HL-60 (cell line): ENCODE data around the gene SLC2A13.
A peak's percentile ranks its signal among the peaks of the same experiment; 100 is the strongest.
"Not testable (repeated sequence)": the region's sequence is repeated elsewhere in the genome, so short reads cannot be mapped to it uniquely, and the experiment has no call there.

Source experiments
- DNase-seq, 2 experiments: peaks; one replicate each; pipeline ENCODE4 v3.0.0-alpha.2; 2010 to 2020; ENCODE audit warnings: low read depth in 1 of 2, low spot score in 1 of 2
- H3K27ac ChIP-seq: fragments of 250-450 bp; sonication (Bioruptor Pico); replicated peaks from 2 replicates; pipeline ENCODE4 v1.5.1; 2020; ENCODE audit warnings: mild to moderate bottlenecking, moderate library complexity
- H3K27me3 ChIP-seq: fragments of 250-450 bp; sonication (Bioruptor Pico); 2 replicates; pipeline ENCODE4 v1.5.1; 2021; ENCODE audit warnings: mild to moderate bottlenecking, moderate library complexity; ENCODE audit not compliant: insufficient read depth, poor library complexity, severe bottlenecking
- H3K4me3 ChIP-seq: replicated peaks from 2 replicates; pipeline ENCODE4 v1.5.1; 2011; ENCODE audit warnings: mild to moderate bottlenecking, control low read depth, low read length; ENCODE audit not compliant: insufficient read depth
- GABPA ChIP-seq: IDR thresholded peaks from 2 replicates; pipeline ENCODE4 v1.6.1; 2012; ENCODE audit warnings: low read depth
- POLR2AphosphoS5 ChIP-seq: IDR thresholded peaks from 2 replicates; pipeline ENCODE4 v1.6.1; 2012; ENCODE audit warnings: low read depth
- SPI1 ChIP-seq: IDR thresholded peaks from 2 replicates; pipeline ENCODE4 v1.6.1; 2012; ENCODE audit warnings: low read depth, mild to moderate bottlenecking, borderline replicate concordance
- TF ChIP-seq, protein P1 (sequence below): IDR thresholded peaks from 2 replicates; pipeline ENCODE4 v1.6.1; 2012; ENCODE audit warnings: low read depth; ENCODE audit not compliant: insufficient replicate concordance
- TF ChIP-seq, protein P2 (sequence below): IDR thresholded peaks from one replicate; pipeline ENCODE4 v1.5.1; 2011; ENCODE audit warnings: low read length, control low read depth, inconsistent platforms; ENCODE audit not compliant: insufficient read depth

Gene SLC2A13

DNA sequence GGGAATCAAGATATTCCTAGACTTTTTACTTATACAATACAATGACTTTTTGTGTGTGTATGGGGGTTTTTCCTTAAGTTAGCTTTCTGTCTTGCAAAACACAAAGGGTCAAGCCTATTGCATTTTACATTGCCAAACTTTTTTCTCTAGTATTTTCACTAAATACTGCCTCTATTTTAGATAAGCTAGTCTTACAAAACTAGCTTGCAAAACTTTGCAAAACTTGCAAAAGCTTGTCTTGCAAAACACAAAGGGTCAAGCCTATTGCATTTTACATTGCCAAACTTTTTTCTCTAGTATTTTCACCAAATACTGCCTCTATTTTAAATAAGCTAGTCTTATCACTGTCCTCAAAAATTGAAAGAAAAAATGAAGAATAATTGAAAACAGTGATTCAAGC, 183.3 kb downstream of the SLC2A13 start:
- DNase-seq = peak; percentile 10 to 69
- H3K27ac ChIP-seq = peak overlapping the region; percentile 45
- H3K4me3 ChIP-seq, H3K27me3 ChIP-seq: not testable (repeated sequence)
- TF ChIP-seq, protein P1, sequence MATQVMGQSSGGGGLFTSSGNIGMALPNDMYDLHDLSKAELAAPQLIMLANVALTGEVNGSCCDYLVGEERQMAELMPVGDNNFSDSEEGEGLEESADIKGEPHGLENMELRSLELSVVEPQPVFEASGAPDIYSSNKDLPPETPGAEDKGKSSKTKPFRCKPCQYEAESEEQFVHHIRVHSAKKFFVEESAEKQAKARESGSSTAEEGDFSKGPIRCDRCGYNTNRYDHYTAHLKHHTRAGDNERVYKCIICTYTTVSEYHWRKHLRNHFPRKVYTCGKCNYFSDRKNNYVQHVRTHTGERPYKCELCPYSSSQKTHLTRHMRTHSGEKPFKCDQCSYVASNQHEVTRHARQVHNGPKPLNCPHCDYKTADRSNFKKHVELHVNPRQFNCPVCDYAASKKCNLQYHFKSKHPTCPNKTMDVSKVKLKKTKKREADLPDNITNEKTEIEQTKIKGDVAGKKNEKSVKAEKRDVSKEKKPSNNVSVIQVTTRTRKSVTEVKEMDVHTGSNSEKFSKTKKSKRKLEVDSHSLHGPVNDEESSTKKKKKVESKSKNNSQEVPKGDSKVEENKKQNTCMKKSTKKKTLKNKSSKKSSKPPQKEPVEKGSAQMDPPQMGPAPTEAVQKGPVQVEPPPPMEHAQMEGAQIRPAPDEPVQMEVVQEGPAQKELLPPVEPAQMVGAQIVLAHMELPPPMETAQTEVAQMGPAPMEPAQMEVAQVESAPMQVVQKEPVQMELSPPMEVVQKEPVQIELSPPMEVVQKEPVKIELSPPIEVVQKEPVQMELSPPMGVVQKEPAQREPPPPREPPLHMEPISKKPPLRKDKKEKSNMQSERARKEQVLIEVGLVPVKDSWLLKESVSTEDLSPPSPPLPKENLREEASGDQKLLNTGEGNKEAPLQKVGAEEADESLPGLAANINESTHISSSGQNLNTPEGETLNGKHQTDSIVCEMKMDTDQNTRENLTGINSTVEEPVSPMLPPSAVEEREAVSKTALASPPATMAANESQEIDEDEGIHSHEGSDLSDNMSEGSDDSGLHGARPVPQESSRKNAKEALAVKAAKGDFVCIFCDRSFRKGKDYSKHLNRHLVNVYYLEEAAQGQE = peak; percentile 42

DNA sequence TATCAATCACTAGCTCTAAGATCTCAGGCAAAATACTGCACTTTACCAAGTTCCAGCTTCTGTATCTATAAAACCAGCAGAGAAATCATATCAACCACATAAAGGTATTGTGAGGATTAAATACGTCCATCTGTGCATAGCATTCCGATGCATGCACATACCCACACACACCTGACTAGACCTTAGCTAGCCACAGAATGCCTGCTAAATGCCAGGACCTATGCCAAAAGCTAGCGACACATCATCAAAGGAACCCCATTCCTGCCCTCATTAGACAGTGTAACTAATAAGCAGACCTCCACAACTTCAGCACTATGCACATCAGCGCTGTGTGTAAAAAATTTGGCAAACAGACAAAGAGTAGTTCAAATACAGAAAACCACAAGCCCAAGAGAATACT, 185.2 kb downstream of the SLC2A13 start:
- H3K27ac ChIP-seq = no peak overlapping the region
- no peaks in the 10 kb centered on the region for H3K27me3 ChIP-seq
- no peak for DNase-seq
- TF ChIP-seq SPI1 = no peak
- no peak for TF ChIP-seq POLR2AphosphoS5
- TF ChIP-seq GABPA = no peak
- TF ChIP-seq, protein P1 = no peak
- TF ChIP-seq, protein P2, sequence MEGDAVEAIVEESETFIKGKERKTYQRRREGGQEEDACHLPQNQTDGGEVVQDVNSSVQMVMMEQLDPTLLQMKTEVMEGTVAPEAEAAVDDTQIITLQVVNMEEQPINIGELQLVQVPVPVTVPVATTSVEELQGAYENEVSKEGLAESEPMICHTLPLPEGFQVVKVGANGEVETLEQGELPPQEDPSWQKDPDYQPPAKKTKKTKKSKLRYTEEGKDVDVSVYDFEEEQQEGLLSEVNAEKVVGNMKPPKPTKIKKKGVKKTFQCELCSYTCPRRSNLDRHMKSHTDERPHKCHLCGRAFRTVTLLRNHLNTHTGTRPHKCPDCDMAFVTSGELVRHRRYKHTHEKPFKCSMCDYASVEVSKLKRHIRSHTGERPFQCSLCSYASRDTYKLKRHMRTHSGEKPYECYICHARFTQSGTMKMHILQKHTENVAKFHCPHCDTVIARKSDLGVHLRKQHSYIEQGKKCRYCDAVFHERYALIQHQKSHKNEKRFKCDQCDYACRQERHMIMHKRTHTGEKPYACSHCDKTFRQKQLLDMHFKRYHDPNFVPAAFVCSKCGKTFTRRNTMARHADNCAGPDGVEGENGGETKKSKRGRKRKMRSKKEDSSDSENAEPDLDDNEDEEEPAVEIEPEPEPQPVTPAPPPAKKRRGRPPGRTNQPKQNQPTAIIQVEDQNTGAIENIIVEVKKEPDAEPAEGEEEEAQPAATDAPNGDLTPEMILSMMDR = no peak
- no peak overlapping the region for H3K4me3 ChIP-seq

DNA sequence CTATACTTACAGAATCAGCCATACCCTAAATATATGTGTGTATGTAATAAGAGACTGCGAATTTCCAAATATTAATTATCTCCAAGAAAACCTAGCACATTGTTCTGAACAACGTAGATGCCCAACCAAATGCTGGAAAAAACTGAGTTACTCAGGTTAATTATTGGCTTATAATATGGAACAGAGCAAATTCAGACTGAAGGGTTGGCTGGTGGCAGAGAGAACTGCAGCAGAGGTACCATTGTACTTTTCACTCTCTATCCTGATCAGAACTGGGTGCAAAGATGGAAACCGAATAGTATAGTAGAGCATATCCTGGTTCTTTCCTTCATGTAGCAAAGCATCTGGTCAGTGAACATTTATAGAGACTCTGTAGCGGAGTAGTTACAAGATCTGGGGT, 185.7 kb downstream of the SLC2A13 start:
- Histone ChIP-seq H3K4me3 (no peak overlapping the region), H3K27ac (no peak overlapping the region), H3K27me3 (no peaks in the 10 kb centered on the region)
- TF ChIP-seq, protein P1 = no peak
- TF ChIP-seq POLR2AphosphoS5 (no peak), SPI1 (no peak), GABPA (no peak)
- TF ChIP-seq, protein P2 = no peak
- DNase-seq = no peak

DNA sequence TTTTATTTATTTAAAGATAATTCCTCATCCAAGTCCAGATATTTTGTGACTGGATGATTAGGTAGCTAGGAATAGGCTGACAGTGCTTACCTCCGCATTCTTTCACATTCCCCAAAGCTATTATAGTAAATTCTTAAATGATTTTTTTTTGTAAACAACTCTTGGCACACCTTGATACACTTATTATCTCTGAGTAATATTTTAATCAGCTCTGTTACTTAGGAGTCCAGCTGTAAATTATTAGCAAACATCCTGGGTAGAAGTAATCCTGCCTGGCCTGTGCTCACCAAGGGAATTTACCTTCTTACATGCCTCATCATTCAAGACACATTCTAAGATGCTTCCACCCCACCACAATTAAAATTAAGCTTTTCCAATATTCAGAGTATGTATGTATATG, 186.1 kb downstream of the SLC2A13 start:
- Histone ChIP-seq H3K27ac (no peak overlapping the region), H3K27me3 (no peaks in the 10 kb centered on the region), H3K4me3 (no peak overlapping the region)
- DNase-seq = no peak
- no peak for TF ChIP-seq GABPA
- TF ChIP-seq, protein P1 = no peak
- TF ChIP-seq POLR2AphosphoS5 = no peak
- TF ChIP-seq, protein P2 = no peak
- no peak for TF ChIP-seq SPI1
